ENCODE measurements around the gene PHC2.
A peak's percentile ranks its signal among the peaks of the same experiment; 100 is the strongest.

Gene PHC2

GRCh38 chr1:33430692-33431593 lies at the start of gene PHC2:
Gene PHC2 (minus strand): TSS chr1:33431095. CDS start chr1:33375539, 55,556 bp downstream.
- DNase-seq (ENCODE audit: low spot score) = peak; percentile 91

- no peak for DNase-seq (ENCODE audit: low spot score)
Observed at GRCh38 chr1:33477451-33477850, 46.6 kb upstream of the PHC2 start.

- no peak for DNase-seq (ENCODE audit: low spot score)
Observed at GRCh38 chr1:33473900-33474299, 43.0 kb upstream of the PHC2 start.

GRCh38 chr1:33472269-33472980 lies 41.5 kb upstream of the PHC2 start, which contains the start of gene ZSCAN20:
Gene ZSCAN20 (plus strand): TSS chr1:33472645. CDS start chr1:33479289, 6,644 bp downstream.
- DNase-seq (ENCODE audit: low spot score) = peak; percentile 87

GRCh38 chr1:33471416-33471815 lies 40.5 kb upstream of the PHC2 start:
- no peak for DNase-seq (ENCODE audit: low spot score)

DNA sequence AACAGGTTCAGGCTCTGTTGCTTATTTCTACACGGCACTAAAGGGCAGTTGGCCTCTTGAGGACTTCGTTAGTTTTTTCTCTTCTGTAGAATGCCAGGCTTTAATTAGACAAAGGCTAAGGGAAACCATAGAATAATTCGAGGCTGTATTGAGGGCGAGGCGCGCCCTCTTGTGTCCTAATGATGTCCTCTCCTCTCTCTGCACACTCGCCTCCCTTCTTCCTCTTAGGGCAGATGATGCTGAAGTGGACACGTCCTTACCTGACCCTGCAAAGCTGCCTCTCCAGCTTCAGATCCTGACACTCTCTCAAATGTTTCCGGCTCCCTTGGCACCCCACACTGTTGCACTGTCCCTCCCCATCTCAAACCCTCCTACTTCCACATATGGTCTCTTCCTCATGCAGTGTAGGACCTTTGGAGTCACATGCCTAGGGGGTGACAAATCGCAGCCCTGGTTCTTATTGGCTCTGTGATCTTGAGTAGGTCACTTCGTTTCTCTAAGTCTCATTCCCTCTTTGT lies 39.7 kb upstream of the PHC2 start:
- peak; percentile 53 for DNase-seq (ENCODE audit: low spot score)

DNA sequence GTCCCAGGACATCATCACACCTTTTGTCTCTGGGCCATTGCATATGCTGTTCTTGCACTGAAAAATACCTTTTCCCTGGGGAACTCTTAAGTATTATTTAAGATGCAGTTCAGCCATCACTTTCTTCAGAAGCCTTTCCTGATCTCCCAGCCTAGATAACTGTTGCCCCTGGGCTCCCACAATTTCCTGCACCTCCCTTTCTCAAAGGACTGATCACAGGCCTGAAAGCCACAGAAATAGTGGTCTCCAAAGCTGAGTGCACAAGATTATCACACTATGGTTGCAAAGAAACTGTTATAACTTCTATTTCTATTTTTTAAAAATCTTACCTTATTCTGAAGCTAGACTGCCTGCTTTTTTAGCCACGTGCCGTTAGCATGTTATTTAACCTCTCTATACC lies 38.8 kb upstream of the PHC2 start:
- DNase-seq (ENCODE audit: low spot score) = no peak

- no peak for DNase-seq (ENCODE audit: low spot score)
Observed at GRCh38 chr1:33468967-33469366, 38.1 kb upstream of the PHC2 start.

- DNase-seq (ENCODE audit: low spot score) = no peak
Observed at GRCh38 chr1:33468531-33468930, 37.6 kb upstream of the PHC2 start.

DNA sequence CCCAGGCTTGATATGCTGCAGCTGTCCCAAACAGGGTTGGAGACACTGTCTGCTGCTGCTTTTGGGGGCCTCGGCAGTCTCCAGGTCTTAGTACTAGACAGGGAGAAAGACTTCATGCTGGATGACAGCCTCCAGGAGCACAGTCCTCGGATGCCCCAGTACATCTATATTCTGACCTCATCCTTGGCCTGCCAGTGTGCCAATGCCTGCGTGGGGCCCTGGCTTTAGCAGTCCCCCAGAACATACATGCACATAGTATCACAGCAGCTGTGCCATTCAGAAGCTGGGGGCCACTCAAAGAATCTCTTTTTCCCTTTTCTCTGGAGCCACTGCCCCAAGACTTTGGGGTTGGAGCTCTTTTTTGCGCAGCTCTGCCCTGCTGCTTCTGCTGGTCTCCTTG lies 37.1 kb upstream of the PHC2 start:
- no peak for DNase-seq (ENCODE audit: low spot score)

GRCh38 chr1:33466159-33466558 lies 35.3 kb upstream of the PHC2 start:
- no peak for DNase-seq (ENCODE audit: low spot score)

GRCh38 chr1:33465316-33465715 lies 34.4 kb upstream of the PHC2 start:
- no peak for DNase-seq (ENCODE audit: low spot score)

GRCh38 chr1:33464552-33464951 lies 33.7 kb upstream of the PHC2 start:
- no peak for DNase-seq (ENCODE audit: low spot score)

GRCh38 chr1:33462405-33463164 lies 31.7 kb upstream of the PHC2 start:
- no peak for DNase-seq (ENCODE audit: low spot score)

DNA sequence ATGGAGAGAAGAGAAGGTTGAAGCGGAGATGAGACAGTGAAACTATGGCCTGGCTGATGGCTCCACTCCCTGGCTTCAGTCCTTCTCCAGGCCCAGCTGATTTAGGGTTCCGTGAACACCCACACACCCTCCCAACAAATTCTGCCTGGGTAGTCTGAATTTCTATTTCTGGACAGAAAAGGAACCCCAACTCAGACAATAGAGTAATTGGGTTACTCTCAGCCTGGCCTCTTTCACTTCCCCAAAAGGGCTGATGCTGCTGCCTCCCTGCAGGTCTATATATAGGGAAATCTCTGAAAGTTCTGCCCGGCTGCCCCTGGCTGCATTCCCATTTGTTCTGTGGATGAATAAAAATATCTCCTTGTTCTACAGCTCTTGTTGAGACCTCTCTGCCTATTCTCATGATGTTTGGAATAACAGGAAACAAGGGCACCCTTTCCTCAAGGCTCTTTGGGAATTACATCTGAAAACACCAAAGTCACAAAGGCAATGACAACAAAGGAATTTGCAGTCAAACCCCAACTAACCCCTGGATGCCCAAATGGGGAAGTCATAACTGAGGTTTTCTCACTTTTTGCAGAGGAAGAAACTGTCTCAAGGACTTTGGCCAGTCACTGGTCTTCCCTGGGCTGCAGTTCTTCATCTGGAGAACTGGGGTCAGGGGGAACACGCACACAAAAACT lies 30.2 kb upstream of the PHC2 start:
- DNase-seq (ENCODE audit: low spot score) = peak; percentile 4

DNA sequence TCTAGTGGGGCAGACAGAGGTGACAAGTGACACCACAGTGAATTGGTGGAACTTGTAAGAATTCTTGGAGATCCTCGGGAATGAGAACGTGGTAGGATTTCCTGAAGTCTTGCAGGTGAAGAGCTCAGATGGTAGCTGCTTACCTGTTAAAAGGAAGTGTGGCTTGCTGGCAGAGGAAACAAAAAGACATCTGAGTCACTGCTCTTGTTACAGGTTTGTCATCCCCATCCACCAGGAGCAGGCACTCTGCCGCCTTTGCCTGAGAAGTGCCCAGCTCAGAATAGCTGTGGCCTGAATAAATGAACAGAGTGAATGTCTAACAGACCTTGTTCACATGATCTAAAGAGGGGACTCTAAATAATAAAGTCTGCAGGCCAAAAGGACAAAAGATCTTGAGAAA lies 29.2 kb upstream of the PHC2 start:
- no peak for DNase-seq (ENCODE audit: low spot score)

- no peak for DNase-seq (ENCODE audit: low spot score)
Observed at GRCh38 chr1:33459691-33460090, 28.8 kb upstream of the PHC2 start.

- no peak for DNase-seq (ENCODE audit: low spot score)
Observed at GRCh38 chr1:33456502-33456886, 25.6 kb upstream of the PHC2 start.

DNA sequence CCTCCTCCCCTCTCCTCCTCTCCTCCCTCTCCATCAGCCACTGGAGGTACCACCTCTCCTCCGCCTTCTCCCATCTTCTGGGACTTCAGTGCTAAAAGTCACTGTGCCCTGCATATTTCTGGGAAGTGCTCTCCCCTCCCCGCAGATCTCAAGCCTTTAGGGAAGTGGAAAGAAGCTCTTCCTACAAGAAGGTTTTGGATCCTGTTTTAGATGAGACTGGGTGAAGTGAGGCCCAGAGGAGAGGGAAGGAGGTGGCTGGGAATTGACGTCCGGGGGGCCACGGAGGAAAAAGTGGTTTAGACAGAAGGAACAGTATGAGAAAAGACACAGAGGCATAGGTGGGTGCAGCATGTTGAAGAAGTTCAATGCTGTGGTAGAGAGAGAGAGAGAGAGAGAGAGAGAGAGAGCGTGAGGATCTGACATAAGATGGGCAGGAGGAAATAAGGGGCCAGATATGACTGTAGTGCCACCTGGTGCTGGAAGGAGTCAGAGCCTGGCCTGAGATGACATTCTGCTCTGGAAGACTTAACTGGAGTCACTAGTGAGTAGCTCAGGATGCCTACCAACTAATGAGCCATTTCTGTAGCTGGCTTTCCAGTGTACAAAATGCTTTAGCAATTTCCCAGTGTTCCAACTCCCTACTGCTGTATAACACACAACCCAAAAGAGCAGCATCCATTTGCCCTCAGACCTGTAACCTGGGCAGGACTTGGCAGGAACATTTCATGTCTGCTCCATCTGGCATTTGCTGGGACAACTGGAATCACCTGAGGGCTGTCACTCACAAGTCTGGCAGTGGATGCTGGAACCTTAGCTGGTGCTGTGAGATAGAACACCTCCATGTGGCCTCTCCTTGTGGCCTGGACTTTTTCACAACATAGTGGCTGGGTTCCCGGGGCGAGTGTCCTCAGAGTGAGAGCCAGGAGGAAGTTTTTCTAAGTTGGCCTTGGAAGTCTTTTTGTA lies 24.9 kb upstream of the PHC2 start:
- peak; percentile 31 for DNase-seq (ENCODE audit: low spot score)

GRCh38 chr1:33454646-33455282 lies 23.9 kb upstream of the PHC2 start:
- DNase-seq (ENCODE audit: low spot score) = no peak
